A549 (cell line): ENCODE data around the gene LAMTOR2.

Experiments
- EP300 ChIP-seq, 2 experiments: fragments of >200 bp; sonication (Bioruptor Twin); formaldehyde crosslinking; IDR thresholded peaks; 2 replicates in 1 of 2; 3 replicates in 1 of 2; pipeline ENCODE4 v1.6.1; 2016 to 2017
- HDAC2 ChIP-seq: fragments of 200-600 bp; sonication (generic); IDR thresholded peaks from 2 replicates; pipeline ENCODE4 v1.6.1; 2016
- JUNB ChIP-seq: fragments of >200 bp; sonication (Bioruptor Twin); formaldehyde crosslinking; IDR thresholded peaks from 2 replicates; pipeline ENCODE4 v1.6.1; 2016
- MAZ ChIP-seq: fragments of 150-350 bp; IDR thresholded peaks from 2 replicates; pipeline ENCODE4 v1.6.1; 2014; ENCODE audit warnings: antibody characterized with exemption, low read depth, low read length, borderline replicate concordance
- NR3C1 ChIP-seq: fragments of >200 bp; sonication (Bioruptor Twin); formaldehyde crosslinking; IDR thresholded peaks from 3 replicates; pipeline ENCODE4 v1.6.1; 2017
- POLR2A ChIP-seq: IDR thresholded peaks from 2 replicates; pipeline ENCODE4 v1.6.1; 2012; ENCODE audit warnings: mild to moderate bottlenecking, low read length
- RFX5 ChIP-seq: fragments of 450-650 bp; IDR thresholded peaks from 2 replicates; pipeline ENCODE4 v1.7.1; 2014; ENCODE audit warnings: antibody characterized with exemption, mild to moderate bottlenecking, moderate library complexity
- SMC3 ChIP-seq: fragments of >200 bp; sonication (Bioruptor Twin); formaldehyde crosslinking; IDR thresholded peaks from 3 replicates; pipeline ENCODE4 v1.6.1; 2018; ENCODE audit warnings: inconsistent platforms
- SREBF2 ChIP-seq: fragments of 450-650 bp; IDR thresholded peaks from 2 replicates; pipeline ENCODE4 v1.6.1; 2014; ENCODE audit warnings: mild to moderate bottlenecking, moderate library complexity
- TF ChIP-seq, protein P1 (sequence below): fragments of >200 bp; sonication (Bioruptor Twin); formaldehyde crosslinking; IDR thresholded peaks from 3 replicates; pipeline ENCODE4 v1.5.1; 2016

DNA sequence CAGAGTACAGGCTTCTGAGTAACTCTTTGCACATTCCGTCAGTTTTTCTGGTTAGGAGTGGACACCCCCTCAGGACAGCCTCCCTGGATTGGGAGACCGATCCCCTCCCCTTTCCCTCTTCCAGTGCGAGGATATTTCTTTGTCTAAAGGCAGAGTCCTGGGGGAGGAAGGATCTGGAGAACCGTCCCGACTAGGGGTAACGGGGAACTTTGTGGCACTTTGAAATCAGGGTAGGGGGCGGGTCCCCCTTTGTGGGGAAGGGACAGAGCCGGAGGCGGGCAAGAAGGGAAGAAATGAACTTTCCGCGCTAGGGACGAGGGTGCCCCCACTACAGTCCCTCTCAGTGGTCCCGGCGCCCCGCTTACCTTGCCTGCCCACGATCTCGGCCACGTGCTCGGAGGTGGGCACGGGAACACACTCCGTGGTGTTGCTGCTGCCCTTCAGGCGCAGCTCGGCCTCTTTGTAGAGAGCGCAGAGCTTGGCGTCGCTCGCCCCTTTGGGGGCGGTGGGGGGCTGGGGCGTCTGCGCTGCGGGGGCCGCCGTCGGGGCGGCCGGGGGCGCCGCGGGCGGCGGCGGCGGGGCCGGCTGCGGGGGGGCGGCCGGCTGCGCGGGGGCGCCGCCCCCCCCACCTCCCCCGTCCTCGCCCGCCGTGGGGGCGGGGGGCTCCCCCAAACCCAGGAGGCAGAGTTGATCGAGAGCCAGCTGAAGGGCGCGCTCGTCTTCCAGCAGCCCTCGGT lies 26.8 kb downstream of the LAMTOR2 start:
- TF ChIP-seq JUNB (no peak), POLR2A (no peak), HDAC2 (no peak), EP300 (IDR thresholded peaks at IDR 0.05) (no peak), SMC3 (no peak), NR3C1 (no peak), MAZ (no peak), SREBF2 (no peak), RFX5 (no peak)
- TF ChIP-seq, protein P1, sequence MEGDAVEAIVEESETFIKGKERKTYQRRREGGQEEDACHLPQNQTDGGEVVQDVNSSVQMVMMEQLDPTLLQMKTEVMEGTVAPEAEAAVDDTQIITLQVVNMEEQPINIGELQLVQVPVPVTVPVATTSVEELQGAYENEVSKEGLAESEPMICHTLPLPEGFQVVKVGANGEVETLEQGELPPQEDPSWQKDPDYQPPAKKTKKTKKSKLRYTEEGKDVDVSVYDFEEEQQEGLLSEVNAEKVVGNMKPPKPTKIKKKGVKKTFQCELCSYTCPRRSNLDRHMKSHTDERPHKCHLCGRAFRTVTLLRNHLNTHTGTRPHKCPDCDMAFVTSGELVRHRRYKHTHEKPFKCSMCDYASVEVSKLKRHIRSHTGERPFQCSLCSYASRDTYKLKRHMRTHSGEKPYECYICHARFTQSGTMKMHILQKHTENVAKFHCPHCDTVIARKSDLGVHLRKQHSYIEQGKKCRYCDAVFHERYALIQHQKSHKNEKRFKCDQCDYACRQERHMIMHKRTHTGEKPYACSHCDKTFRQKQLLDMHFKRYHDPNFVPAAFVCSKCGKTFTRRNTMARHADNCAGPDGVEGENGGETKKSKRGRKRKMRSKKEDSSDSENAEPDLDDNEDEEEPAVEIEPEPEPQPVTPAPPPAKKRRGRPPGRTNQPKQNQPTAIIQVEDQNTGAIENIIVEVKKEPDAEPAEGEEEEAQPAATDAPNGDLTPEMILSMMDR, result no peak
